ENCODE measurements around the gene RIPOR3.

The RIPOR3 gene

GRCh38 chr20:50723672-50724071 is 32.3 kb upstream of the RIPOR3 start:
- Histone ChIP-seq H3K4me3 (ENCODE audit: low read length) (no peak overlapping the region), H3K4me1 (ENCODE audit: control insufficient read depth, insufficient read depth, low read length) (peaks cover 4% of the 10 kb centered on the region; the same call in 1 of the 2 replicates), H3K27me3 (ENCODE audit: control insufficient read depth, insufficient read depth, low read length) (no peaks in the 10 kb centered on the region), H3K36me3 (ENCODE audit: control insufficient read depth, insufficient read depth, low read length) (no peaks in the 10 kb centered on the region), H3K9me3 (ENCODE audit: control insufficient read depth, insufficient read depth, low read length) (no peaks in the 10 kb centered on the region), H3K27ac (ENCODE audit: low read length) (no peak overlapping the region)
- no peak for DNase-seq (ENCODE audit: low read depth, low spot score)
- WGBS (ENCODE audit: insufficient coverage, insufficient read length), result no CpG with 5 or more reads among the region's 9 CpGs

GRCh38 chr20:50722424-50723155 is 31.2 kb upstream of the RIPOR3 start:
- Histone ChIP-seq H3K36me3 (ENCODE audit: control insufficient read depth, insufficient read depth, low read length) (no peaks in the 10 kb centered on the region), H3K9me3 (ENCODE audit: control insufficient read depth, insufficient read depth, low read length) (no peaks in the 10 kb centered on the region), H3K27me3 (ENCODE audit: control insufficient read depth, insufficient read depth, low read length) (no peaks in the 10 kb centered on the region), H3K27ac (ENCODE audit: low read length) (no peak overlapping the region), H3K4me1 (ENCODE audit: control insufficient read depth, insufficient read depth, low read length) (peaks cover 4% of the 10 kb centered on the region; the same call in 1 of the 2 replicates), H3K4me3 (ENCODE audit: low read length) (no peak overlapping the region)
- no CpG with 5 or more reads among the region's 10 CpGs for WGBS (ENCODE audit: insufficient coverage, insufficient read length)
- no peak for DNase-seq (ENCODE audit: low read depth, low spot score)

DNA sequence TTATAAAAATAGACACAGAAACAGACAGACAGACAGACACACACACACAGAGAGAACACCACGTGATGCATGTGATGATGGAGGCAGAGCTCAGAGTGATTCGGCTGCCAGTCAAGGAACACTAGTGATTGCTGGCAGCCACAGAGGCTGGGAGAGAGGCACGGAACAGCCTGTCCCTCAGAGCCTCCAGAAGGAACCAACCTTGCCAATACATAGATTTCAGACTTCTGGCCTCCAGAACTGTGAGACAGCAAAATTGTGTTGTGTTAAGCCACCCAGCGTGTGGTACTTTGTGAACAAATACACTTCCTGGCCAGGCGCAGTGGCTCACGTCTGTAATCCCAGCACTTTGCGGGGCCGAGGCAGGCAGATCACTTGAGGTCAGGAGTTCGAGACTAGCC is 30.5 kb upstream of the RIPOR3 start:
- Histone ChIP-seq H3K27me3 (ENCODE audit: control insufficient read depth, insufficient read depth, low read length) (no peaks in the 10 kb centered on the region), H3K4me1 (ENCODE audit: control insufficient read depth, insufficient read depth, low read length) (peaks cover 4% of the 10 kb centered on the region; the same call in 1 of the 2 replicates), H3K27ac (ENCODE audit: low read length) (no peak overlapping the region), H3K36me3 (ENCODE audit: control insufficient read depth, insufficient read depth, low read length) (no peaks in the 10 kb centered on the region), H3K4me3 (ENCODE audit: low read length) (no peak overlapping the region), H3K9me3 (ENCODE audit: control insufficient read depth, insufficient read depth, low read length) (no peaks in the 10 kb centered on the region)
- no CpG with 5 or more reads among the region's 9 CpGs for WGBS (ENCODE audit: insufficient coverage, insufficient read length)
- no peak for DNase-seq (ENCODE audit: low read depth, low spot score)

GRCh38 chr20:50720582-50720981 is 29.2 kb upstream of the RIPOR3 start:
- no peak for DNase-seq (ENCODE audit: low read depth, low spot score)
- no peak overlapping the region for H3K27ac ChIP-seq (ENCODE audit: low read length)
- peaks cover 4% of the 10 kb centered on the region; the same call in 1 of the 2 replicates for H3K4me1 ChIP-seq (ENCODE audit: control insufficient read depth, insufficient read depth, low read length)
- H3K27me3 ChIP-seq (ENCODE audit: control insufficient read depth, insufficient read depth, low read length), result no peaks in the 10 kb centered on the region
- H3K36me3 ChIP-seq (ENCODE audit: control insufficient read depth, insufficient read depth, low read length), result no peaks in the 10 kb centered on the region
- no peak overlapping the region for H3K4me3 ChIP-seq (ENCODE audit: low read length)
- H3K9me3 ChIP-seq (ENCODE audit: control insufficient read depth, insufficient read depth, low read length), result no peaks in the 10 kb centered on the region

GRCh38 chr20:50720026-50720425 is 28.7 kb upstream of the RIPOR3 start:
- no CpG with 5 or more reads among the region's 5 CpGs for WGBS (ENCODE audit: insufficient coverage, insufficient read length)
- Histone ChIP-seq H3K36me3 (ENCODE audit: control insufficient read depth, insufficient read depth, low read length) (no peaks in the 10 kb centered on the region), H3K9me3 (ENCODE audit: control insufficient read depth, insufficient read depth, low read length) (no peaks in the 10 kb centered on the region), H3K27ac (ENCODE audit: low read length) (no peak overlapping the region), H3K4me1 (ENCODE audit: control insufficient read depth, insufficient read depth, low read length) (peaks cover 3% of the 10 kb centered on the region; the same call in 1 of the 2 replicates), H3K27me3 (ENCODE audit: control insufficient read depth, insufficient read depth, low read length) (no peaks in the 10 kb centered on the region), H3K4me3 (ENCODE audit: low read length) (no peak overlapping the region)
- no peak for DNase-seq (ENCODE audit: low read depth, low spot score)

DNA sequence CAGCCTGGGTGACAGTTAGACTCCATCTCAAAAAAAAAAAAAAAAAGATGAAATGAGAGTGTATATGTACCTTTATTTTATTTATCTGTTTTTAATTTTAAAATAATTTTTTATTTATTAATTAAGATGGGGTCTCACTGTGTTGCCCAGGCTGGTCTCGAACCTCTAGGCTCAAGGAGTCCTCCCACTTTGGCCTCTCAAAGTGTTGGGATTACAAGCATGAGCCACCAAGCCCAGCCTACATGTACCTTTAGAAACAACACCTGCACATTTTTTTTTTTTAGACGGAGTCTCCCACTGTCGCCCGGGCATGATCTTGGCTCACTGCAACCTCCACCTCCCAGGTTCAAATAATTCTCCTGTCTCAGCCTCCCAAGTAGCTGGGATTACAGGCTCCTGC is 28.0 kb upstream of the RIPOR3 start:
- no CpG with 5 or more reads among the region's 4 CpGs for WGBS (ENCODE audit: insufficient coverage, insufficient read length)
- no peak for DNase-seq (ENCODE audit: low read depth, low spot score)
- Histone ChIP-seq H3K27me3 (ENCODE audit: control insufficient read depth, insufficient read depth, low read length) (no peaks in the 10 kb centered on the region), H3K27ac (ENCODE audit: low read length) (no peak overlapping the region), H3K4me3 (ENCODE audit: low read length) (no peak overlapping the region), H3K9me3 (ENCODE audit: control insufficient read depth, insufficient read depth, low read length) (no peaks in the 10 kb centered on the region), H3K36me3 (ENCODE audit: control insufficient read depth, insufficient read depth, low read length) (no peaks in the 10 kb centered on the region), H3K4me1 (ENCODE audit: control insufficient read depth, insufficient read depth, low read length) (no peaks in the 10 kb centered on the region)

GRCh38 chr20:50717974-50718761 is 26.8 kb upstream of the RIPOR3 start:
- no peak for DNase-seq (ENCODE audit: low read depth, low spot score)
- no CpG with 5 or more reads among the region's 13 CpGs for WGBS (ENCODE audit: insufficient coverage, insufficient read length)

DNA sequence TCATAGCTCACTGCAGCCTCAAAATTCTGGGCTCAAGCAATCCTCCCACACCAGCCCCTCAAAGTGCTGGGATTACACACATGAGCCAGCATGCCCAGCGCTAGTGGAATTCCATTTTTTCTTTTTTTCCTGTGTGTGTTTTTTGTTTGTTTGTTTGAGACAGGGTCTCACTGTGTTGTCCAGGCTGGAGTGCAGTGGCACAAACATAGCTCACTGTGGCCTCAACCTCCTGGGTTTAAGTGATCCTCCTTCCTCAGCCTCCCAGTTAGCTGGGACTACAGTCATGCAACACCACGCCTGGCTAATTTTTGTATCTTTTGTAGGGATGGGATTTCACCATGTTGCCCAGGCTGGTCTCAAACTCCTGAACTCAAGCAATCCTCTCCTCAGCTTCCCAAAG is 26.0 kb upstream of the RIPOR3 start:
- Histone ChIP-seq H3K27ac (ENCODE audit: low read length) (no peak overlapping the region), H3K4me3 (ENCODE audit: low read length) (no peak overlapping the region), H3K27me3 (ENCODE audit: control insufficient read depth, insufficient read depth, low read length) (no peaks in the 10 kb centered on the region), H3K9me3 (ENCODE audit: control insufficient read depth, insufficient read depth, low read length) (no peaks in the 10 kb centered on the region), H3K36me3 (ENCODE audit: control insufficient read depth, insufficient read depth, low read length) (no peaks in the 10 kb centered on the region), H3K4me1 (ENCODE audit: control insufficient read depth, insufficient read depth, low read length) (no peaks in the 10 kb centered on the region)
- DNase-seq (ENCODE audit: low read depth, low spot score), result no peak
- WGBS (ENCODE audit: insufficient coverage, insufficient read length), result no CpG with 5 or more reads among the region's 2 CpGs

More at GRCh38 chr20:50717974-50718761, 26.8 kb upstream of the RIPOR3 start:
- H3K27me3 ChIP-seq (ENCODE audit: control insufficient read depth, insufficient read depth, low read length), result no peaks in the 10 kb centered on the region
- no peaks in the 10 kb centered on the region for H3K4me1 ChIP-seq (ENCODE audit: control insufficient read depth, insufficient read depth, low read length)
- no peak overlapping the region for H3K27ac ChIP-seq (ENCODE audit: low read length)
- H3K9me3 ChIP-seq (ENCODE audit: control insufficient read depth, insufficient read depth, low read length), result no peaks in the 10 kb centered on the region
- H3K36me3 ChIP-seq (ENCODE audit: control insufficient read depth, insufficient read depth, low read length), result no peaks in the 10 kb centered on the region
- H3K4me3 ChIP-seq (ENCODE audit: low read length), result no peak overlapping the region

DNA sequence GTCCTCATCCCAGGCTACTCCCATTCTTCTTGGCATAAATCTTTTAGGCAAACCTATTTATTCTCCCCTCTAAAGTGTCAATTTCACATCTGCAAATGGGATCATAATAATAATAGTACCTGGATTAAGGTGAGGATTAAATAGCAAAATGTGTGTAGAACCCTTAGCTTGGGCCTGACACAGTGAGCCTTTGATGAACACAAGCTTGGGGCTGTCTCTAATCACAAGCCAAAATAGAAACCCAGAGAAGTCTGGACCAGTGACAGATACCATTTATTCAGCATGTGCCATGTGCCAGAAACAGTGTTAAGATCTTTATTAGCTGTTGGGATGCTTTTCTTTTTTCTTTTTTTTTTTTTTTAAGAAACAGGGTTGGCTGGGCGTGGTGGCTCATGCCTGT is 25.2 kb upstream of the RIPOR3 start:
- WGBS (ENCODE audit: insufficient coverage, insufficient read length), result no CpG with 5 or more reads among the region's 1 CpG
- no peaks in the 10 kb centered on the region for H3K4me1 ChIP-seq (ENCODE audit: control insufficient read depth, insufficient read depth, low read length)
- H3K36me3 ChIP-seq (ENCODE audit: control insufficient read depth, insufficient read depth, low read length), result no peaks in the 10 kb centered on the region
- no peaks in the 10 kb centered on the region for H3K9me3 ChIP-seq (ENCODE audit: control insufficient read depth, insufficient read depth, low read length)
- no peak for DNase-seq (ENCODE audit: low read depth, low spot score)
- no peaks in the 10 kb centered on the region for H3K27me3 ChIP-seq (ENCODE audit: control insufficient read depth, insufficient read depth, low read length)
- H3K27ac ChIP-seq (ENCODE audit: low read length), result no peak overlapping the region
- H3K4me3 ChIP-seq (ENCODE audit: low read length), result no peak overlapping the region

DNA sequence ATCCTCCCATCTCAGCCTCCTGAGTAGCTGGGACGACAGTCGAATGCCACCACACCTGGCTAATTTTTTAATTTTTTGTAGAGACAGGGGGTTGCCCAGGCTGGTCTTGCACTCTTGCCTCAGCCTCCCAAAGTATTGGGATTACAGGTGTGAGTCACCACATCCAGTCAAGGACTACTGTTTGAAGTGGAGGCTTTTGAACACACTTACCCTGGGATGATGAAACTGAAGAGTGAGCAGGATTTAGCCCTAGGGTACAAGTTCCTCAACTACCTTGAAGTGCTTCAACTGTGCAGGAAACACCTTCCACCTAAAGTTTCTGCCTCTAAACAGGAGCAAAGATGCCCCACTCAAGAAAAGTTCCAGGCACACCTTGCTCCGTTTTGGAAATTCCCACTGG is 24.4 kb upstream of the RIPOR3 start:
- H3K27me3 ChIP-seq (ENCODE audit: control insufficient read depth, insufficient read depth, low read length), result no peaks in the 10 kb centered on the region
- H3K27ac ChIP-seq (ENCODE audit: low read length), result no peak overlapping the region
- H3K9me3 ChIP-seq (ENCODE audit: control insufficient read depth, insufficient read depth, low read length), result no peaks in the 10 kb centered on the region
- no peak for DNase-seq (ENCODE audit: low read depth, low spot score)
- no CpG with 5 or more reads among the region's 3 CpGs for WGBS (ENCODE audit: insufficient coverage, insufficient read length)
- no peaks in the 10 kb centered on the region for H3K36me3 ChIP-seq (ENCODE audit: control insufficient read depth, insufficient read depth, low read length)
- H3K4me1 ChIP-seq (ENCODE audit: control insufficient read depth, insufficient read depth, low read length), result no peaks in the 10 kb centered on the region
- no peak overlapping the region for H3K4me3 ChIP-seq (ENCODE audit: low read length)

Measured in iPS DF 6.9 (cell line).